A549 (cell line): Measurements from ENCODE around the gene MUC15.

Experiments used
- CBX2 ChIP-seq: fragments of 200-600 bp; sonication (generic); IDR thresholded peaks from 2 replicates; pipeline ENCODE4 v1.6.1; 2016; ENCODE audit warnings: low read depth, mild to moderate bottlenecking, borderline replicate concordance
- EP300 ChIP-seq, 2 experiments: fragments of >200 bp; sonication (Bioruptor Twin); formaldehyde crosslinking; IDR thresholded peaks; 2 replicates in 1 of 2; 3 replicates in 1 of 2; pipeline ENCODE4 v1.6.1; 2016 to 2017
- ESRRA ChIP-seq: fragments of 150-350 bp; IDR thresholded peaks from 2 replicates; pipeline ENCODE4 v1.6.1; 2014; ENCODE audit warnings: mild to moderate bottlenecking, low read length, borderline replicate concordance
- NPAS2 ChIP-seq: fragments of 250-450 bp; sonication (Bioruptor Pico); IDR thresholded peaks from 2 replicates; pipeline ENCODE4 v1.8.0; 2022; ENCODE audit warnings: mild to moderate bottlenecking, moderate library complexity, borderline replicate concordance
- POLR2A ChIP-seq: IDR thresholded peaks from 2 replicates; pipeline ENCODE4 v1.6.1; 2012; ENCODE audit warnings: mild to moderate bottlenecking, low read length
- POLR2AphosphoS2 ChIP-seq: conservative IDR thresholded peaks from 2 replicates; pipeline ENCODE4 v1.6.1; 2012; ENCODE audit warnings: low read length, improper control_type of control experiment, inconsistent platforms
- RAD21 ChIP-seq, 2 experiments: fragments of >200 bp in 1 of 2; sonication (Bioruptor Twin) in 1 of 2; formaldehyde crosslinking in 1 of 2; IDR thresholded peaks in 1 of 2; conservative IDR thresholded peaks in 1 of 2; 2 replicates in 1 of 2; 3 replicates in 1 of 2; pipeline ENCODE4 v1.6.1; 2012 to 2018; ENCODE audit warnings: inconsistent platforms in 1 of 2
- RFX5 ChIP-seq: fragments of 450-650 bp; IDR thresholded peaks from 2 replicates; pipeline ENCODE4 v1.7.1; 2014; ENCODE audit warnings: antibody characterized with exemption, mild to moderate bottlenecking, moderate library complexity
- TF ChIP-seq, protein P1 (sequence below): fragments of >200 bp; sonication (Bioruptor Twin); formaldehyde crosslinking; IDR thresholded peaks from 3 replicates; pipeline ENCODE4 v1.5.1; 2016
- TF ChIP-seq, protein P2 (sequence below): fragments of 450-650 bp; IDR thresholded peaks from 2 replicates; pipeline ENCODE4 v1.6.1; 2014; ENCODE audit warnings: antibody characterized with exemption
- TF ChIP-seq, protein P3 (sequence below): IDR thresholded peaks from 2 replicates; pipeline ENCODE4 v1.6.1; 2012
- TF ChIP-seq, protein P4 (sequence below): fragments of 200-600 bp; sonication (generic); IDR thresholded peaks from 2 replicates; pipeline ENCODE4 v1.6.1; 2016; ENCODE audit warnings: antibody characterized with exemption, mild to moderate bottlenecking, moderate library complexity

DNA sequence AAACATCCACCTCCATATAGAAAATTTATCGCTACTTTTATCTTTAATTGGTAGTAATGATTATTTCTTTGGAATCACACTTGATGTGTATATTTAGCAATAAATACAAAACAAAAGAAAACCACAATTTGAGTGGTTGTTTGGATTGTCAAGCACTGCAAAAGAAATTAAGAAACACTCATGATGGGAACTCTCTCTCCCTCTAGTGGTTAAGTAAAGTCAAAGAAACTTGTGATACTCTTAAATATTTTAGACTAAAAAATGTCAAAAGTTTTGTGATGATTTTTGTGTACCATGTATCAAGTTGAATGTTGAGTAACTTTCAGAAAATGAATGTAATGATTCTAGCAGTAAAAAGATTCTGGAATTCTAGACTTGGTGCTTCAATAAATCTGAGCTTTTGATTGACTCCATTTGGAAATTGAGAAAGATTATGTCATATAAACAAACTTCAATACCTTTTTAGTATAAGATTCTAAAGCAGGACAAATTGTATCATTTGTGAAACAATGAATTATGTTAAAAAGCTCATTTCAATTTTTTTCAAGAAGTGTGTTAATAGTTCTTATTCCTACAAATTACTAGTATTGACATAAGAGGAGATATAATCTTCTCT lies 20.8 kb downstream of the MUC15 start:
- TF ChIP-seq NPAS2, result no peak
- TF ChIP-seq ESRRA, result no peak
- peak; percentile 22 to 25; a peak in 3 of 5 replicates for TF ChIP-seq RAD21 (conservative IDR thresholded peaks at IDR 0.05 in 1 of 2, IDR thresholded peaks at IDR 0.05 in 1 of 2)
- TF ChIP-seq, protein P1, sequence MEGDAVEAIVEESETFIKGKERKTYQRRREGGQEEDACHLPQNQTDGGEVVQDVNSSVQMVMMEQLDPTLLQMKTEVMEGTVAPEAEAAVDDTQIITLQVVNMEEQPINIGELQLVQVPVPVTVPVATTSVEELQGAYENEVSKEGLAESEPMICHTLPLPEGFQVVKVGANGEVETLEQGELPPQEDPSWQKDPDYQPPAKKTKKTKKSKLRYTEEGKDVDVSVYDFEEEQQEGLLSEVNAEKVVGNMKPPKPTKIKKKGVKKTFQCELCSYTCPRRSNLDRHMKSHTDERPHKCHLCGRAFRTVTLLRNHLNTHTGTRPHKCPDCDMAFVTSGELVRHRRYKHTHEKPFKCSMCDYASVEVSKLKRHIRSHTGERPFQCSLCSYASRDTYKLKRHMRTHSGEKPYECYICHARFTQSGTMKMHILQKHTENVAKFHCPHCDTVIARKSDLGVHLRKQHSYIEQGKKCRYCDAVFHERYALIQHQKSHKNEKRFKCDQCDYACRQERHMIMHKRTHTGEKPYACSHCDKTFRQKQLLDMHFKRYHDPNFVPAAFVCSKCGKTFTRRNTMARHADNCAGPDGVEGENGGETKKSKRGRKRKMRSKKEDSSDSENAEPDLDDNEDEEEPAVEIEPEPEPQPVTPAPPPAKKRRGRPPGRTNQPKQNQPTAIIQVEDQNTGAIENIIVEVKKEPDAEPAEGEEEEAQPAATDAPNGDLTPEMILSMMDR, result peak; percentile 39; the same call in 2 of the 3 replicates
- no peak for TF ChIP-seq POLR2AphosphoS2
- TF ChIP-seq, protein P2, sequence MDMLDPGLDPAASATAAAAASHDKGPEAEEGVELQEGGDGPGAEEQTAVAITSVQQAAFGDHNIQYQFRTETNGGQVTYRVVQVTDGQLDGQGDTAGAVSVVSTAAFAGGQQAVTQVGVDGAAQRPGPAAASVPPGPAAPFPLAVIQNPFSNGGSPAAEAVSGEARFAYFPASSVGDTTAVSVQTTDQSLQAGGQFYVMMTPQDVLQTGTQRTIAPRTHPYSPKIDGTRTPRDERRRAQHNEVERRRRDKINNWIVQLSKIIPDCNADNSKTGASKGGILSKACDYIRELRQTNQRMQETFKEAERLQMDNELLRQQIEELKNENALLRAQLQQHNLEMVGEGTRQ, result no peak
- TF ChIP-seq EP300 (IDR thresholded peaks at IDR 0.05), result no peak
- TF ChIP-seq, protein P3, sequence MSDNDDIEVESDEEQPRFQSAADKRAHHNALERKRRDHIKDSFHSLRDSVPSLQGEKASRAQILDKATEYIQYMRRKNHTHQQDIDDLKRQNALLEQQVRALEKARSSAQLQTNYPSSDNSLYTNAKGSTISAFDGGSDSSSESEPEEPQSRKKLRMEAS, result no peak
- TF ChIP-seq CBX2, result no peak
- TF ChIP-seq POLR2A, result no peak
- TF ChIP-seq, protein P4, sequence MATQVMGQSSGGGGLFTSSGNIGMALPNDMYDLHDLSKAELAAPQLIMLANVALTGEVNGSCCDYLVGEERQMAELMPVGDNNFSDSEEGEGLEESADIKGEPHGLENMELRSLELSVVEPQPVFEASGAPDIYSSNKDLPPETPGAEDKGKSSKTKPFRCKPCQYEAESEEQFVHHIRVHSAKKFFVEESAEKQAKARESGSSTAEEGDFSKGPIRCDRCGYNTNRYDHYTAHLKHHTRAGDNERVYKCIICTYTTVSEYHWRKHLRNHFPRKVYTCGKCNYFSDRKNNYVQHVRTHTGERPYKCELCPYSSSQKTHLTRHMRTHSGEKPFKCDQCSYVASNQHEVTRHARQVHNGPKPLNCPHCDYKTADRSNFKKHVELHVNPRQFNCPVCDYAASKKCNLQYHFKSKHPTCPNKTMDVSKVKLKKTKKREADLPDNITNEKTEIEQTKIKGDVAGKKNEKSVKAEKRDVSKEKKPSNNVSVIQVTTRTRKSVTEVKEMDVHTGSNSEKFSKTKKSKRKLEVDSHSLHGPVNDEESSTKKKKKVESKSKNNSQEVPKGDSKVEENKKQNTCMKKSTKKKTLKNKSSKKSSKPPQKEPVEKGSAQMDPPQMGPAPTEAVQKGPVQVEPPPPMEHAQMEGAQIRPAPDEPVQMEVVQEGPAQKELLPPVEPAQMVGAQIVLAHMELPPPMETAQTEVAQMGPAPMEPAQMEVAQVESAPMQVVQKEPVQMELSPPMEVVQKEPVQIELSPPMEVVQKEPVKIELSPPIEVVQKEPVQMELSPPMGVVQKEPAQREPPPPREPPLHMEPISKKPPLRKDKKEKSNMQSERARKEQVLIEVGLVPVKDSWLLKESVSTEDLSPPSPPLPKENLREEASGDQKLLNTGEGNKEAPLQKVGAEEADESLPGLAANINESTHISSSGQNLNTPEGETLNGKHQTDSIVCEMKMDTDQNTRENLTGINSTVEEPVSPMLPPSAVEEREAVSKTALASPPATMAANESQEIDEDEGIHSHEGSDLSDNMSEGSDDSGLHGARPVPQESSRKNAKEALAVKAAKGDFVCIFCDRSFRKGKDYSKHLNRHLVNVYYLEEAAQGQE, result no peak
- no peak for TF ChIP-seq RFX5
